ENCODE data around the gene ABHD12.
A peak's percentile ranks its signal among the peaks of the same experiment; 100 is the strongest.
"Not testable (repeated sequence)": the region's sequence is repeated elsewhere in the genome, so short reads cannot be mapped to it uniquely, and the experiment has no call there.

Gene ABHD12

GRCh38 chr20:25278636-25279361 lies 111.8 kb downstream of the ABHD12 start:
- DNase-seq, result no peak

GRCh38 chr20:25277941-25278521 lies 112.6 kb downstream of the ABHD12 start:
- no peak for DNase-seq

GRCh38 chr20:25277051-25277801 lies 113.4 kb downstream of the ABHD12 start:
- DNase-seq, result no peak

DNA sequence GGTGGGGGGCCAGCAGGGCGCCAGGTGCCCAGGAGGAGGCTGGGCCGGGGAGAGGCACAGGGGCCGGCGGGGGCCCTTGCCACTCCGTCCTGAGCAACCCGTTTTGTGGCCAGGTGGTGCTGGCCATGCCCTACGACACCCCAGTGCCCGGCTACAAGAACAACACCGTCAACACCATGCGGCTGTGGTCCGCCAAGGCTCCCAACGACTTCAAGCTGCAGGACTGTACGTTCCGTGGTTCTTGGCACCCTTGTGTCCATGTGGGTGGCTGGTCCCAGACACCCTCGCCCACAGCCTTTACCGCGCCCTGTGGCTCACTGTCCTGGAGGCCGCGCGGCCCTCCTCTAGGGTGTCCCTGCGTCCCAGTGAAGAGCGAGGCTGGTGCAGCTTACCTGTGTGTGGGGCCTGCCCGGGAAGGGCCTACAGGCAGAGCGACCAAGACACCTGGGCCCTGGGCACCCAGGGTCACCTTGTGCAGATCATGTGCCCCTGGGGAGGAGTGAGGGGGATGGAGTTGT lies 114.0 kb downstream of the ABHD12 start:
- no peak for DNase-seq

DNA sequence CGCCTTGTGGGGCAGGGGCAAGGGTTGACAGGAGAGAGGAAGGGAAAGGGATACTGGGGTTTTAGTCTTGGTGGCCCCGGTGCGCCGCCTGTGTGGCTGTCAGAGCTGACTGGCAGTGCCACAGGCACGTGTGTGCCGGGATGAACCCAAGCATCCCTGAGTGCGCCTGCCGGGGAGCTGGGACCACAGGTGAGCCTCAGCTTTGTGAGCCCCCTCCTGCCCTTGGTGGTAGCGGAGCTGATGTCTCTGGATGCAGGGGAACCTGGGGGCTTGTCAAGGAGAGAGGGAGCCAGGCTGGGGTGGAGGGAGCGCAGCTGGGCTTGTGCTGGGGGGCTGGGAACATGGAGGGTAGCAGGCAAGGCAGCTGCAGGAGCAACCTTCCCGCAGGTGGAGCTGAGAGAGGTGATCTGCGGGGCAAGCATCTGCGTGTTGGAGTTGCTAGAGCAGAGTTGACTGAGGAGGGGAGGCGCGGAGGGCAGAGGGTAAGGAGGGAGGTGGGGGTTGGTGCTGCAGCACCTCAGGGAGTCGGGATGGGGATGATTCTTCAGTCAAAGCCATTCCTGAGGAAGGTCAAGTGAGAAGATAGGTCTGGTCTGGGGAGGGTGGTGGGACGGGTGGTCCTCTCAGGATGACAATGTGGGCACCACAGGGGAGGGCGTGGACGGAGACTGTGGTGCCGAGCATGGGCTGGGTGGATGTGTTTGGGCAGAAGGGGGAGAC lies 114.7 kb downstream of the ABHD12 start:
- DNase-seq, result no peak

GRCh38 chr20:25274891-25275812 lies 115.5 kb downstream of the ABHD12 start:
- DNase-seq, result peak in 4 of 58 donors; percentile 30 to 43 (median 33)

DNA sequence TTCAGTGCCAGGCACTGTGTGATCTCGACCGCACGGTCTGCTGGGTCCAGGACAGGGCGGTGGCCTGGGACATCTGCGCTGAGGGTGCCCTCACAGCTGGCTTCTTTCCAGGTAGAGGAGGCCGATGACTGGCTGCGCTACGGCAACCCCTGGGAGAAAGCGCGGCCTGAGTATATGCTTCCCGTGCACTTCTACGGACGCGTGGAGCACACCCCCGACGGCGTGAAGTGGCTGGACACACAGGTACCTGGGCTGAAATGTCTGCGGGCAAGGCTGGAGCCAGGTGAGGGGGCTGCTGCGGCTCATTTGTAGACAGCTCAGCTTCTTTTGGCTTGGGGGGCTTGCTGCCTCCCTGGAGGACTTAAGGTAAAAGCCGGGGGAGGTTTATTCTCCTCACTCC lies 116.2 kb downstream of the ABHD12 start:
- no peak for DNase-seq

DNA sequence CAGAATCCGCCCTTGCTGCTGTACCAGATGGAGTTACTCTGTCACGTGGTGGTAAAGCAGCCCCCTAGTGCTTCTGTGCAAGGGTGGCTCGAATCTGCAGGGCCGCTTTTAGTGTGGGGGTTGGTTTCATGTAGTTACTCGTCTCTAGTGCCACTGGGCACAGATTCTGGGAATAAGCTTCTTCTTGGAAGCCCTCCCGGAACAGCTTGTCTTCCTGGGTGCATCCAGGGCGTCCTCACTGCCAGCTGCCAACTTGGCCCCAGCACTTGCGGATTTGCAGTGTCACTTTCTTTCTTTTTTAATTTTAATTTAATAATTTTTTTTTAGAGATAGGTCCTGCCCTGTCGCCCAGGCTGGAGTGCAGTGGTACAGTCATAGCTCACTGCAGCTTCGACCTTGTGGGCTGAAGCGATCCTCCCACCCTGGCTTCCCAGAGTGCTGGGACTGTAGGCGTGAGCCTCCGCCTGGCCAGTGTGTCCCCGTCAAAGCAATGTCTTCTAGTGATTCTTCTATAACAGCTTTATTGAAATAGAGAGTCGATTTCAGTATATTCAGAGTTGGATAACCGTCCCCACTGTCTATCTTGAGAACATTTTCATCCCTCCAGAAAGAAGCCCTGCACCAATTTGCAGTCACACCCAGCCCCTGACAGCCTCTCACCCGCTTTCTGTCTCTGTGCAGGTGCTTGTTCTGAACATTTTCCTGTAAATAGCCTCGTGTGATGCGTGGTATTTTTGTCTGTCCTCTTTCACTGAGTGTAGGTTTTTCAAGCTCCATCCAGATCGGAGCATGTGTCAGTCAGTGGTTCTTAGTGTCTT lies 116.9 kb downstream of the ABHD12 start:
- DNase-seq, result peak in 48 of 58 donors; percentile 28 to 87 (median 59)

- DNase-seq, result peak in 33 of 58 donors; percentile 15 to 75 (median 51)
Measured at GRCh38 chr20:25273046-25273445, 117.6 kb downstream of the ABHD12 start.

DNA sequence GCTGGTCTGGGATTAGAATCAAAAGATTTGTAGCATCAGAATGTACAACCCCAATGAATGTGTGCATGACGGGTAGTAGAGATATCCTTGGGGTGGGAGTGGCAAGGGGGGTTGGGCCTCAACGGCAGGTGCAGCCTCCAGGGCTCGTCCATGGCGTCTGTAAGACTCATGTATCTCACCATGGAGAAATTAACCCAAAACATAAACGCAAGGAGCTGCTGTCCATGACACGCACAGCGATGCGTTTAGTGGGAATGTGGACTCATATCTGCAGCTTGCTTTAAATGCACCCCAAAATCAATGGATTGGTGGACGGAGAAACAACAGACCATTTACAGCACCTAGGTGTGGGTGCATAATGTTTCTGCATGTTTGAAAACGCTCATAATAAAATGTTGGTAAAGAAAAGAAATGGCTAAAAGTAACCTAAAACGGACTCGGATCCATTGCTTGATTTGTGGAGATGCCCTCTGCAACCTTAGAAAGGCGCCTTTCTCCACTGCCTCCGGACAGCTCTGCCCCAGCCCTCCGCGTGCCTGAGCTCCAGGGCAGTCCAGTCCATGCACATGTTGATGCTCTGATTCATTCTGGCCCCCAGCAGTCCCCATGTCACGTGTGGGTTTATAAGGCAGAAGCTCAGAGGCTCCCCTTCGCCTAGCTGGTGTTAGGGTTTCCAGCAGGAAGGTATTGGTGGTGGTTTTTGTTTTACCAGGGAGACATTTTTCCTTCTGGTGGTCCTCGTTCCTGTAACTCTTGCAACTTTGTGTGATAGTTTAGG lies 118.2 kb downstream of the ABHD12 start:
- peak in 1 of 58 donors; percentile 46 for DNase-seq

- no peak for DNase-seq
Measured at GRCh38 chr20:25271486-25272222, 119.0 kb downstream of the ABHD12 start.

GRCh38 chr20:25270829-25271251 lies 119.8 kb downstream of the ABHD12 start:
- no peak for DNase-seq

DNA sequence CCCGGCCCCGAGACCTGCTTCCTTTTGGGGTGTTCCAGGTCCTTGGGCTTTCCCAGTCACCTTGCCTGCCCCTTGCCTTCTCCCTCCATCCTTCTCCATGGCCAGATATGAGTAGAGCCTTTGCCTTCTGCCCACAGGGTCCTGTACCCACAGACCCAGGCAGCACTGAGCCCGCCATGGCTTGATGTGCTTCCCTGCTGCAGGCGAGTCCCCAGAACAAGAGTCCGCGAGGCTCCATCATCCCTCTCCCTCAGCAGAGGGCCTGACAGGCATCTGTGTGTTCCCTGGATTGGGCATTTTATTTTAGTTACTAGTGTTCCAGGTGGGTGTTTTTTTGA lies 120.8 kb downstream of the ABHD12 start:
- no peak for DNase-seq

GRCh38 chr20:25269057-25269832 lies 121.4 kb downstream of the ABHD12 start:
- DNase-seq, result no peak

- DNase-seq, result not testable (repeated sequence)
Measured at GRCh38 chr20:25260770-25261437, 129.7 kb downstream of the ABHD12 start.

DNA sequence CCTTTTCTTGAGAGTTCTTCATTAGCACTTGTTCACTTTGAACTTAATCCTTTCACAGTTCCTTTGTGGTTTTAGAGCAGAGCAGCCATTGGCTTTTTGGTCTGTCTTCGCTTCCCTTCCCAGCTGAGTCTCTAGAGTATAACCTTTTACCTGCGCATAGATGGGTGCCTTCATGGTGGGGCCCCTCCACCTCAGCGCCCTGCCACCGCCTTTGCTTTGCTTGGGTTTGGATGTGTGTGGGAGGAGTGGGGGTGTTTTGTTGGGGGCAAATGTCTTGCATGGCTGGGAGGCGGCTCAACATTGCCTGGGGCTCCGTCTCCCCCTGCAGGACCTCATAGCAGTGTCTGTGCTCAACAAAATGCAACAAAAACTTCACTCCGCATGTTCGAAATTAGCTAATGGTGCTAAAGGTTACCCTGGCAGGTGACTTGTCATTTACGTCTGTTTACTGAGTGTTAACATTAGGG lies 130.8 kb downstream of the ABHD12 start:
- no peak for DNase-seq
